ENCODE results near the gene ACSL1.
"Not testable (repeated sequence)": the region's sequence is repeated elsewhere in the genome, so short reads cannot be mapped to it uniquely, and the experiment has no call there.

The ACSL1 gene

DNA sequence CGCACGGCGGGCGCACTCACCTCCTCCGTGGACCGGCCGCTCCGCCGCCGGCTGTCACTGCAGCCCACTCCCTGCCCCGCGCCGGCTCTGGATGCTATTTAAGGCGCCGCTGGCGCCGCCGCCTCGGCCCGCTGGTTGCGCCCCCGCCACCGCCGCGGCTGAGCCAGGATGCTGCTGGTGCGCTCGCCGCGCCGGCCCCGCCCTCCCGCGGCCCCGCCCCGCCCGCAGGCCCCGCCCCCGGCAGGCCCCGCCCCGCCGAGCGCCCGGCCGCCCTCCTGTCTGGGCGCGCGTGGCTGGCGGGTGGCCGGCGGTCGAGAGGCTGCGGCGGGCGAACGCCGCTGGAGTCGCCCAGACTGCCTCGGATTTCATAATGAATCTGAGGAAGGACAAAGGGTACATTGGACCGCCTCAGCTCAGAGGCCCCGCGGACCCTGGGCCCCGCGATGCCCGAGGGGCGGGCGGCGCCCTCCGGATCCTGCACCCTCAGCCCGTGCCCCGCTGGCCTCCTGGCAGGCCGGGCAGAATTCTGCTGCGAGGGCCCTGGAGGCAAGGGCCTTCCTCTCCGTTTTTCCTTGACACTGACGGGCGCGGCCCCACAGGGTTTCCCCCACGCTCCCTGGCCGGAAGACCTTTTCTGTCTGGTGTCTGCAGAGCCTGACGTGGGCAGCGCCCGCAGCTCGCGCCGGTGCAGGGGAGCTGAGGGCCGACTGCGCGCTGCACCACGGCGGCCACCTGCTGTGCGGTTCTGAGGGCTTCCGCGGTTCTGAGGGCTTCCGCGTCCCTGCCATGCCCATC lies at the start of gene ACSL1:
Gene ACSL1 (minus strand): TSS at position 73 of the 795 bp plus-strand sequence. CDS start 22,454 bp downstream, outside the sequence.
- peak; percentile 72 for DNase-seq (ENCODE audit: low read depth)

GRCh38 chr4:184873054-184873453 lies 47.3 kb upstream of the ACSL1 start:
- DNase-seq (ENCODE audit: low read depth): no peak

DNA sequence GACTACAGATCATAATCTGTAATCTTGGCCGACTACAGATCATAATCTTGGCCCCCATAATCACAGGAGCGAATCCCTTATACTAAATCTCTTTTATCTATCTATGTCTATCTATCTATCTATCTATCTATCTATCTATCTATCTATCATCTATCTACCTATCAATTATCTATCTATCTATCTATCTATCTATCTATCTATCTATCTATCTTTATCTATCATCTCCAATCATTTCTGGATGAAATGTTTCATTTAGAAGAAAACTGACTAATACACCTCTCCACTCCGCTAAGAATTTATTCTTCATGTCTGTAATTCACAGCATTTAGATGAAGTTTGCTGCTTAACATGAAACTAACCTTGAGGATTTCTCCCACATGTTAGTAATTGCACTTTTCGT lies 45.0 kb upstream of the ACSL1 start:
- DNase-seq (ENCODE audit: low read depth): no peak

GRCh38 chr4:184868623-184869022 lies 42.9 kb upstream of the ACSL1 start:
- DNase-seq (ENCODE audit: low read depth): no peak

- DNase-seq (ENCODE audit: low read depth): no peak
Measured at GRCh38 chr4:184863916-184864315, 38.1 kb upstream of the ACSL1 start.

DNA sequence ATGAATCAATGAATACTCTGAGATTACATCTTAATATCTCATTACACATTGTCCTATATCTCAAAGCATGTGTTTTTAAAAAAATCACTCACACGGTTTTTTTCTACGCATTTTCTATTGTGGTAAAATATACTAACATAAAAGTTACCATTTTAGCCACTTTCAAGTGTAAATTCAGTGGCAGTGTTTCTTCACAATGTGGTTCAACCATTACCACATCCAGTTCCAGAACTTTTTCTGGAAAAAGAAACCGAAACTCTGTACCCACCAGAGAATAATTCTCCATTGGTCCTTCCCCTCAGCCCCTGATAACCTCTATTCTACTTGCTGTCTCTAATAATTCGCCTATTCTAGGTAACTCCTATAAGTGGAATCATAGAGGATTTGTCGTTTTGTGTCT lies 35.3 kb upstream of the ACSL1 start:
- DNase-seq (ENCODE audit: low read depth): no peak

DNA sequence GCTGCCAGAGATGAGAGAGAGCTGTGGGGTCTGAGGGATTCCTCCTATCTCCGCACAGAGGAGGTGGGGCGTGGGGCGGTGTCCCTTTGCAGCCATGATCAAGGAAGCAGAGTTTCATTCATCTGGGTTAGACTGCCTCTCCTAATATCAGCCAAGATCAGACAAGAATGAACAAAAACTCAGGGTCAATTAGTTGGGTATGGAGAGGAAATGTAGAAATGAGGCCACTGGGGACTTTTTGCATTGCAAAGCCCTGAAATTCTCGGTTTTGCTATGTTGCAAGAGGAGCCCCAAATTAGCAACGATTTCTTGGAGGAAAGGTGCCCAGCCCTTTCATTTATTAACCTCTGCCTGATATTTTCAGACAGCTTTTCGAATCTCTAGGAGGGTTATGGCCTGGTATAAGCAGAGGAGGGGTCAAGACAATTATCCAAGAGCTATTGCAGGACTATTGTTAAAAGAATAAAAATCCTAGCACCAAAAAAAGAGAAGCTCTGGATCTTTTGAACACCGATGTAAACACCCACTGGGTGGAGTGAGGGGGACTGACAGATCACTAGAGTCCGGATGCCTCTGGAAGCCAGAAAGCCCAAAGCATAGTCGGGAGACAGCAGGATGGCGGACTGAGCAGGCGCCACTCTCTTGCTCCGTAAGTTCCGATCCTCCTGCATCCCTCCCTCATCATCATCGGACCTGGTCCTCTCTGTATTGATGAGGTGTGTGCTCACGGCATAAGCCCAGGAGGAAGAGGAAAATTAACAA lies 34.4 kb upstream of the ACSL1 start:
- no peak for DNase-seq (ENCODE audit: low read depth)

- no peak for DNase-seq (ENCODE audit: low read depth)
Measured at GRCh38 chr4:184857441-184858121, 31.8 kb upstream of the ACSL1 start.

DNA sequence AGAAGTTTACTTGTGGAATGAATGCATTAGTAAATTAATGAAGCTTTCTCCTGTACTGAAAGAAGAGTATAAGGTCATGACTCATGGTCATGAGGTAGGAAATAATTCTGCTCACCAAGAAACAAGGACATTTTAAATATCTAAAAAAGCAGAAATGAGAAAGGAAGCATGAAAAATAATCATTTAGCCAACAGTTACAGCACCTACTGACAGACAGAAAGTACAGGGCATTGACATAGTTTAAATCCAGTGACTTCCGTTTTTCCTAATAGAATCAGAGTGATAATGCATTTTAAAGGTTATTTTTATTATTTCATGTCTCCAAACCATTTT lies 30.5 kb upstream of the ACSL1 start:
- DNase-seq (ENCODE audit: low read depth): no peak

GRCh38 chr4:184854673-184855072 lies 28.9 kb upstream of the ACSL1 start:
- no peak for DNase-seq (ENCODE audit: low read depth)

- no peak for DNase-seq (ENCODE audit: low read depth)
Measured at GRCh38 chr4:184853436-184853835, 27.7 kb upstream of the ACSL1 start.

- DNase-seq (ENCODE audit: low read depth): no peak
Measured at GRCh38 chr4:184851886-184852285, 26.1 kb upstream of the ACSL1 start.

- no peak for DNase-seq (ENCODE audit: low read depth)
Measured at GRCh38 chr4:184851200-184851541, 25.4 kb upstream of the ACSL1 start.

DNA sequence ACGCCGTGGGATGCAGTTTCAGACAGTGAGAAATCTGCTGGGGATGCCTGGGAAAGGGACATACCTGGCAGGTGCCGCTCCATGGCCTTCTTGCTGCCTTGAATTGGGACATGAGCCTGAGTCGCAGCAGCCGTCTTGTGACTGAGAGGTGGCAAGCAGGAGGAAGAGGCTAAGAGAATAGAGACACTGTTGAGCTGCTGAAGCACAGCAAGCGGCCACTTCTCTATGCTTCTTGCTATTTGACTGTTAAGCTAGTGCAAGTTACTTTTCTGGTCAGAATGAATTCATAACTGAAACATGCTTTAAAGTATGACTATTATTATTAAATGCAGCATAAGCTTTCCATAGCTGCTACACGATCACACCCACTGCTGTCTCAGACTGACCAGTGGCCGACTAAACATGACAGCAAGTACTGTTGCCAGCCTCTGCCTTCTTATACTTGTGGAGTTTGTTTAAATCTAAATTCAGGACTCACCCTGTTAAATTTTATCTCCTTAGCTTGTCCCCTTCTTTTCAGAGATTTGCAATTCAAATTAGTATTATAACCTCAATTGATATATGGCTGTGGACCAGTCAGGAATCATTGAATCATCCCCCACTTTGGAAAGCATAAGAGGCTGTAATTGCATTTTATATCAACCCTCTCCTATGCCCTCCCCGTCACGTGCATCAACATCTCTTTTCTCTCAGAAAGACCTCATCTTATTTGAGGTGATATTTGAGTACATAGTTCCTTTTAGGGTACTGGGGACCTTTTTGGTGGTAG lies 24.8 kb upstream of the ACSL1 start:
- no peak for DNase-seq (ENCODE audit: low read depth)

DNA sequence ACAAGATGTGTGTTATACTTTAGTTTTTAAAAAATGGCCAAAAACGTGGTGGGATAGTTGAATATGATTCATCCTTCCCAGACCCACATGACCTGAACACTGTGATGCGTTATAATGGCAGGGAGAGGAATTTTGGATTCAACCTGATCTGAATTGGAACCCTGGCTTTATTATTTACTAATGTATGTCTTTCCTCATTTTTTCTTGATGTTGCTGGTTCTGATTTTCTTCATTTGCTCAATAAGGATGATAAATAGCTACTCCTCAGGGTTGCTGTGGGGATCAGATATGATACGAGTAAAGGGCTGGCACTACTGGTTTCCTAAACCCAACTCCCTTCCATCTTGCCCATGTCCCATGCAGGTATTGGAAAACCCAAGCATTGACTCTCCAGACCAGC lies 24.2 kb upstream of the ACSL1 start:
- no peak for DNase-seq (ENCODE audit: low read depth)

DNA sequence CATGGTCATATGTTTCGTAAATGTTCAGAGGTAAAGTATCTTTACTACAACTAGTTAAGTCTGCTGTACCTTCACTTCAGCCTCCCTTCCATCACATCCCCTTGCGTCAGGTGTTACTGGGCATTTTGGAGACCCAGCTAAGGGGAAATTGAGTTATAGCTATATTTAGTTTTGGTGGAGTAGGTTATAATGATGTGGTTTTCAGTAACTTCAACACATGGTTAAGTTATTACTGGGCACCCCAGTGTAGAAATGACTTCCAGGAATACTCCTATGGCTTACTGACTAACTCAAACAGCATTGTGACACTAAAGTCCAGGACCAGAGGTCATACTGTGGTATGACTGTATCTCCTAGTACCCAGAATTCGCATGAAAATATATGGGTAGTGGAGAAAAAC lies 23.4 kb upstream of the ACSL1 start:
- no peak for DNase-seq (ENCODE audit: low read depth)

GRCh38 chr4:184848510-184848909 lies 22.7 kb upstream of the ACSL1 start:
- DNase-seq (ENCODE audit: low read depth): no peak

GRCh38 chr4:184846531-184846930 lies 20.8 kb upstream of the ACSL1 start:
- no peak for DNase-seq (ENCODE audit: low read depth)

DNA sequence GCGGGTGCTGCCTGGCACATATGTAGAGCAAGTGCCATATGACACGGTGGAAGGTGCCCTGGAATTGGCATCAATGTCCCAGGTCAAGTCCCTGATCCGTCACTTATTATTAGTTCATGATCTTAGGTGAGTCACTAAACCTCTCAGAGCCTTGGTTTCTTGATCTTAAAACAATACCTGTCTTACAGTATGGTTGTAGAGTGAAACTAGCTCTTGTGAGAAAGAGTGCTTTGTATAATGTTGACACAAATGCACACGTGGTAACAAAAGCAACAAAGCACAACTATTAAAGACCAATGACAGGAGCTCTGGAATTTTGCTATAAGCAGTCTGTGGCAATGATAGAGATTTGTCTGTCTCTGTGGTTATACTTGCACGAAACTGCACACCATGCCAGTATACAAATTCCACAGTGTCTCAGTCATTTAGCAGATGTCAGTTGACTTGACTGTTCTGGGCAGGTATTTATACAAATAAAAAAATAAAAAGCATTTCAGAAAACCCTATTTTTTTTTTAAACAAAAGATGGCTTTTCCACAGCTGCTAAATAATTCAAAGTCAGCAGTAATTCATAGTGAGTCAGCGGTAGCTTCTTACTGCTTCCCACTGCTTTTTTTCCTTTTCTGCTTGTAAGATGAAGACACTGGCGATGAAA lies 19.7 kb upstream of the ACSL1 start:
- no peak for DNase-seq (ENCODE audit: low read depth)

DNA sequence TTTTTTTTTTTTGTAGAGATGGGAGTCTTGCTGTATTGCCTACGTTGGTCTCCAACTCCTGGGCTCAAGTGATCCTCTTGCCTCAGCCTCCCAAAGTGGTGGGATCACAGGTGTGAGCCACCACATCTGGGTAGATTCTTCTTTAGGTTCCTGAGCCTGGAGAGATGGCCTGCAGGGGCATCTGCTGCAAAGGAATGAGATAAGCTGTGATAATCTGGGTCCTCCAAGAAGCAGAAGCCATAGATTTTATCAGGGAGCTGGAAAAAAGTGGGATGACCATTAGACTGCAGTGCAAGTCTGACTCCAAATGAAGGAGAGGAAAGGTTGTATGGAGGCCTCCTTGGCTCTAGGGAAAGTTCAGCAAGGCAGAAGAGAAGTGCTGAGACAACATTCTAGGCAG lies 19.0 kb upstream of the ACSL1 start:
- no peak for DNase-seq (ENCODE audit: low read depth)

DNA sequence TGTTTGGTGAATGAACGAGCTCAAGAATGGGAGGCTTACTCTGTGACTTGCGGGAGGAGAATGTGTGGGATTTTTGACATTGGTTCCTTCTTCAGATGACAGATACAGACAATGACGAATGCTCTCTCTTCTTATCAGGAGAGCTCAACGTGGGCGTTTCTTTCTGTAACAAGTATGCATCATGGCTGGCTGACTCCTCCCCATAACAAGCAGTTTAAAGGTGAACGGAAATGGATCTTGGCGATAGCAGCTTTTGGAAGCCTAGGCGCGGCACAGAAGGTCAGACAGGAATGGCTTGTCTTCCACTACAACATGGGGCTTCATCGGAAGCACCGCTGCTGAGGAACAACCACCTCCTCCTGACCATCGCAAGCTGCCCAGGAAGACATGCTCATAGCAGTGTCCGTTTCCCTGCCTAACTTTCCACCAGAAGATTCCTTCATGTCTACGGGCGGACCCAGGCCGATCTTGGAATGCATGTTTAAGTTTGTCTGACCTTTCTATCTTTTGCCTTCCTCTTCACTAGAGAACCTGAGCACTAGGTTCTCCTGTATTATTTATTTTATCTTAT lies 18.3 kb upstream of the ACSL1 start:
- DNase-seq (ENCODE audit: low read depth): no peak

- DNase-seq (ENCODE audit: low read depth): not testable (repeated sequence)
Measured at GRCh38 chr4:184839075-184839399, 13.3 kb upstream of the ACSL1 start.

All from activated gamma-delta T cell treated with anti-CD3 and anti-CD28 coated beads, Interleukin-2, amount 50 U/mL, for 16 hours (primary cell).